Fibroblast of peridontal ligament (primary cell): ENCODE measurements around the gene IL11.

Source experiments
- DNase-seq: peaks from one replicate; pipeline ENCODE4 v3.0.0-alpha.2; 2010; ENCODE audit errors: extremely low read depth

IL11 gene

DNA sequence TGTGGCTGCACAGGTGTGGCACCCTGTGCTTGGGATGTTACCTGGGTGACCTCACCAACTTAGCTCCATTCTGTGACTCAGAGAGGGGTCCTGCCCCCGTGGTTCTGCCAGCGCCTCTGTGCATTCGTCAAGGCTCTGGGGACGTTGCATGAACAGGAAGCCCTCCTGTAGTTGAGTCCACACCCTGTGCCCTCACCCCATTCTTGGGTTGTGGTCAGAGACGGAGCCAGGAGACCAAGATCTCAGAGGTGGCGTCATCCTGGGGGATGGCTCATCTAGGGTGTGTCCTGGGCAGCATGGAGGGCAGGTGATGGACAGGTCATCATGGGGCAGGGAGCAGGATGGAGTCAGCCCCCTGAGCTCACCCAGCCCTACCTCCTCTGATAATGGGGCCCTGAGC, 18.2 kb downstream of the IL11 start:
- DNase-seq: no peak

DNA sequence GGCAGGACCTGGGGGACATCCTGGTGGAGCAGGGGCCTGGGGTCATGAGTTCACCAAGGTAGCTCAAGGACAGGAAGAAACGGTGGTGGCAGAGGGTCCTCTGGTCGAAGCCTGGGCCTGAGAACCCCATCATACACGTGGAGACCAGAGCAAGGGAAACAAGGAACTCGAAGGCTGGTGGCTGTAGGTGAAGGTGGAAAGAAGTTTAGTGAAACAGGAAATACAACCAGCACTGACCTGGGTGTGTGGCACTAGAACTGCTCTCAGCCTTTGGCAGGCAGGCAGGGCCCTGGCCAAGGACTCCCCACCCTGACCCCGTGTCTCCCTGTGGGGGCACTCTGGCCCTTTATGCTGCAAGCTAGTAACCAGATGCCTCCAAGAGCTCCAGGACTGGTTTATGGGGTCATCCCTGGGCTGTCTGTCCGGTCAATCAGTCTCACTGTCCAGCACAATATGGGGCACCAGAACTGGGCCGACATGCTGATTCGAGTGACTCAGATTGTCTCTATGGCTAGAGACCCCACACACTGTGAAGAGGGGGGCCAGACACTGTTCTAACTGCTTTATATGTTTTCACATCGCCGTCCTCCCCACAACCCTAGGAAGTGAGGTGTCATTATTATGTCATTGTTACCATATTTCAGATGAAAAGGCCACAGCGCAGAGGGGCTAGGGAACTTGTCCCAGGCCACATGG, 19.5 kb downstream of the IL11 start:
- DNase-seq: no peak

DNA sequence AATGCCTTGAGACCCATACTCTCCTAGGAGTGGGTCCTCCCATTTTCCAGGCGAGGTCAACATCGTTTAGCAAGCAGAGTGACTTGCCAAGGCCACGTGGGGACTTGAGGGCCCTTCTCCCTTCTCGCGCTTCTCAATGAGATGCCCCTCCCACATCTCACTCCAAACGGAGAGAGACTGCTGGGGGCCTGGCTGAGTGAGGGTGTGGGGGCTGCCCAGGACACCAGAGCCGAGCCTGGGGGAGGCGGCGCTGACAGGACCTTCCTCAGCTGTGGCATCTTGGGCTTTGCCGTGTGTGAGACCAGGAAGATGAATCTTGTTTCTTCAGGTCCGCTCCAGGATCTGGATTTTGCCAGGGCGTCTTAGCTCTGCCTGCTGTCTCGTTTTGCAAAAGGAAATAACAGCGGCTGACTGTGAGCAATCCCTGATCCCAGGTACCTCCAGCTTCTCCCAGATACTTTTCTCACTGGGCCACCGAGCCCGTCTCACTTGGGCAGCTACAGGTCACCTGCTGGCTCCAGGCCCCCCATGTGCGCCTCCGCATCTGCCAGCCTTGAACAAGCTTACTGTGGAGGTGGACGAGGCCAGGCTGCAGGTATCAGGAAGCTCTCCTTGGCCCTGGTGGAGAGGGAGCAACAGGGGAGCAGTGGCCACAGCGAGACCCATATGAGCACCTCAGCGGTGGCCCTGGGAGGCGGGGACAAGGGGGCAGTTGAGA, 21.8 kb downstream of the IL11 start:
- DNase-seq: no peak

DNA sequence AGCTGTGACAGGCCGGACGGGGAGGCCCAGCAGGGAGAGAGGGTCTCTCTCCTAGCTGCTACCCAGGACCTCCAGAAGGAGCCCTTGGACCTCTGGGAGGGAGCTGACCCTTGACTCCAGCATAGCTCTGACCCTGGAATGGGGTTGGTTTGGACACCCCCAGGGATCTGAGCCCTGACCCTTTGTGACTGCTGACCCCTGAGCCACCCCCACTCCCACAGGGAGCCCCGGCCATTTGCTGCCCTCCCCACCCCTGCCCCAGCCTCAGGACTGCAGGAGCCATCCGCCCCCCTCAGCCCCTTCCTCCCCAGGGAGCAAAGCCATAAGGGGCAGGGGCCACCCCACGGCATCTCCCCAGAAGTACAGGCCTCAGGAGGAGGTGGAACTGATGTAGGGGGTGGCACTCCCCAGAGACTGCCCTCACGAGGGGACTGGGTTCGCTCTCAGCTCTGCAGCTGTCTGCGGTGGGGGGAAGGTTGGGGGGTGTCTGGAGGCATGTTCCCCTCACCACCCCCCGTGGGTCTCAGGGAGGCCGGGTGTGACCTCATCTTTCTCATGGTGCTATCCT, 22.7 kb downstream of the IL11 start:
- no peak for DNase-seq

DNA sequence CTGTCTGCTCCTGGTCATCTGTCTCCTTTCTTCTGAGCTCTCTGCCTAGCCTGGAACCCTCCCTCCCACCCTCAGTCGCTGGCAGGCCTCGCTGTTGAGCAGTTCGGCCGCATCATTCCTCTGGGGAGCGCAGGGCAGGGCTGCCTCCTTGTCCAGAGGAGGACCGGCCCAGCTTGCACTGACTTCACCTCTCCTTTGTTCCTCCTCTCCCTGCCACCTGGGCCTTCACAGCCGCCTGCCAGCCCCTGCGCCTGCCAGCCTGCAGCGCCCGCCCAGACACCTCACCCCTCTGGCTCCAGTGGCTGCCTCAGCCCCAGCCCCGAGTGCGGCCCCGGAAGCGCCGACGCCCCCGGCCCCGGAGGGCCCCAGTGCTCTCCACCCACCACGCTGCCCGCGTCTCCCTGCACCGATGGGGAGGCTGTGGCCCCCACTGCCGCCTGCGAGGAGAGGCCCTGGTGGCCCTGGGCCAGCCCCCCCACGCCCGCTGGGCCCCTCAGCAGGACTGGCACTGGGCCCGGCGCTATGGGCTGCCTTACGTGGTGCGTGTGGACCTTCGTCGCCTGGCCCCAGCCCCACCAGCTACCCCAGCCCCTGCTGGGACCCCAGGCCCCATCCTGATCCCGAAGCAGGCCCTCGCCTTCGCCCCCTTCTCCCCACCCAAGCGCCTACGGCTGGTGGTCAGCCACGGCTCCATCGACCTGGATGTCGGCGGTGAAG, 23.4 kb downstream of the IL11 start:
- no peak for DNase-seq

DNA sequence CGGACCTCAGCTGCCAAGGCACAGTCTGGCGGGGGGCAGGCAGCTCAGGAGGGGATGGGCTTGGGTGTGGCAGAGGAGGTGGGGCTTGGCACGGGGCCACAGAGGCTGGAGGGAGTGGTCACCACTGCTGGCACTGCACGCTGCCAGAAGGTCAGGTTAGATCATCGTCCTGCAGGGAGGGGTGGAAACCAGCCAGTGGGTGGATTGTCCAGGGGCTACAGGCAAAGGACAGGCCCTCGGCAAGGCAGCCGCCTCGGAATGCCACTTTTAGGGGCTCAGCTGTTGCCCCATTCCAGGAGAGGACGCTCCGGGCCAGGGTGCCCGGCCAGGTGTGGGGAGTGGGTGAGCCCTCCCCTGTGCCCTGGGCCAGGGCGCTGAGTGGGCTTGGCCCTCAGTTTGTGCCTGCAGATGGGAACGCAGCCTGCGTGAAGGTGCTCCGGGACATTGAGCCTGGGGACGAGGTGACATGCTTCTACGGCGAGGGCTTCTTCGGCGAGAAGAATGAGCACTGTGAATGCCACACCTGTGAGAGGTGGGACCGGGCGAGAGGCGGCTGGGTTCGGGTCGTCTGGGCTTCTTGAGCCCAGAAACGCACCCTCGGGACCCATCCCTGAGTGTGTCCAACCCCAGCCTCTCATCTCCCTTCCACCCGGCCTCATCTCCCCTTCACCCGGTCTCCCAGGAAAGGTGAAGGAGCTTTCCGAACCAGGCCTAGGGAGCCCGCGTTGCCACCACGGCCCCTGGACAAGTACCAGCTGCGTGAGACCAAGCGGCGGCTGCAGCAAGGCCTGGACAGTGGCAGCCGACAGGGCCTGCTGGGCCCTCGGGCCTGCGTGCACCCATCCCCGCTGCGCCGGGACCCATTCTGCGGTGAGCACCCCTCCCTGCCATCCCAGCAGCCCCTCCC, 24.2 kb downstream of the IL11 start:
- DNase-seq: no peak

DNA sequence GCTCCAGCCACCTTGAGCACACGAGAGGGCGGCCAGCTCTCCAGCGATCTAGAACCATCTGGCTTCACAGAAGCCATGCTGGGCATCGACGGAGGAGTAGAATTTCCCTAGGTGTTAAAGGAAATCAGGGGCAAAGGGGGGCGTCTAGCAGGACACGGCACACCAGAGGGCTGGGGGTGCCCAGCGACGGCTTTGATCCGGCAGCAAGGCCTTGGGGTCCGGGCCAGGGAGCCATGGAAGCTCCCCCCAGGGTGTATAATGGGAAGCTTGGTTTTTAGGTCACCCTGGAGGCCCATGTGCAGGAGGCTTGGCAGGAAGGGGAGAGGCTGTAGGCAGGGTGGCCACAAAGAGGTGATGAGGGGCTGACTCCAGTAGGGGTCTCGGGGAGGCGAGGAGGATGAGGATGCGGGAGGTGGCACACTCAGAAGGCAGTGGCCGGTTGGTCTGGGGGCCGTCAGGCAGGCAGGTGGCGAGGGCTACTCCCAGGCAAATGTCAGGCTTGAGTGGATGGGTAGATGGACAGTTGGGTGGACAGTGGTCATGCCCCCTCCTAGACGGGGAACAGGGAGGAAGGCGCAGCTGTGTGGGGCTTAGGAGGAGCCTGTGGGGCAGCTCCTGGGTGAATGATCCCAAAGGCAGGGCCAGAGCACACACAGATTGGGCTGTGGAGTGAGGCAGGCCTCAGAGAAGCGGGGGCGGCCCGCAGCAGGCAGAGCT, 25.0 kb downstream of the IL11 start:
- no peak for DNase-seq

DNA sequence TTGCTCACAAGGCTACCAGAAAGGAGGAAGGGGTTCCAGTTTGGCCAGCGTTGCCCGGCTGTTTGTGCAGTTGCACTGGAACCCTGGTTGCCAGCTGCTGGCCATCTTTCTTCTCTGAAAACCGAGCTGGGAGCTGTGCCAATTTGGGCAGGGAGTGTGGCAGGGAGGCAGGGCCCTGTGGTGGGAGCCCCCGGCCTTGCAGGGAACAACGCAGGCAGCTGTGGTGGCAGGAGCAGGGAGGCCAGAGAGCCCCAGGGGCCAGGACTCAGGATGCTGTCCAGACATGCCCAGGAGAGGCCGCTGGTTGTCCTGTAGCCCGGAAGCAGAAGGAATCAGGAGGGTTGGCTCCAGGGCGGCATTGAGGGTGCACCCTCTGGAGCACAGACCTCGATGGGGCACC, 25.8 kb downstream of the IL11 start:
- no peak for DNase-seq

DNA sequence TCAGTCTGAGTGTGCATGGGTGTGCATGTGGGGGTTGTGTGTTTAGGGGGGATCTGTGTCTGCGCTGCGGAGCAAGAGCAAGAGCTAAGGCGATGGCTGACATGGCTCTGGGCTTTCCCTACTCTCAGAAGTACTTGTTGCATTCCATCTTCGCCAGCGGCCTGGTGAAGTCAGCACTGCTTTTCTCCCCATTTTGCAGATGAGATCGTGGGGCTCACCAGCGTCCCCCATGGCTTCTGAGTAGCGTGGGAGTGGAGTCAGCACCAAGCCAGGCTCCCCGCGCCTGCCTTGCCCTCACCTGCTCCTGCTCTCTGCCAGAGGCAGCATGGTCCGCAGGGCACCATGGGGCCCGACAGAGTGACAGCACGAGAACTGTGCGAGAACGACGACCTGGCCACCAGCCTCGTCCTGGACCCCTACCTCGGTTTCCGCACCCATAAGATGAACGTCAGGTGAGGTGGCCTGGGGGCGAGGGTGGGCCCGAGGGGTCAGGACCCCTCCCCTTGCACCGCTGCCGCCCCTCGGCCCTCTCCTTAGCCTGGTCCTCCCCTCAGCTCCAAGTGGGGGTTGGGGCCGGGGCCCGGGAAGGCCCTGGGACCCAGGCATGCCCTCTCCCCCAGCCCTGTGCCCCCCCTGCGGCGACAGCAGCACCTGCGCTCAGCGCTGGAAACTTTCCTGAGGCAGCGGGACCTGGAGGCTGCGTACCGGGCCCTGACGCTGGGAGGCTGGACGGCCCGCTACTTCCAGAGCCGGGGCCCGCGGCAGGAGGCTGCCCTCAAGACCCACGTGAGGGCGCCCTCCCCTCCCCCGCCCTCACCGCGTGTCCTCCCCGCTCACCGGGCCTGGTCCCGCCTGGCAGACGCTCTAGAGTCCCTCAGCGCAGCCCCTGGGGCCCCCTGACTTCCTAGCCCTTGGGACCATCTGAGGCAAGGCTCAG, 28.4 kb downstream of the IL11 start:
- no peak for DNase-seq

DNA sequence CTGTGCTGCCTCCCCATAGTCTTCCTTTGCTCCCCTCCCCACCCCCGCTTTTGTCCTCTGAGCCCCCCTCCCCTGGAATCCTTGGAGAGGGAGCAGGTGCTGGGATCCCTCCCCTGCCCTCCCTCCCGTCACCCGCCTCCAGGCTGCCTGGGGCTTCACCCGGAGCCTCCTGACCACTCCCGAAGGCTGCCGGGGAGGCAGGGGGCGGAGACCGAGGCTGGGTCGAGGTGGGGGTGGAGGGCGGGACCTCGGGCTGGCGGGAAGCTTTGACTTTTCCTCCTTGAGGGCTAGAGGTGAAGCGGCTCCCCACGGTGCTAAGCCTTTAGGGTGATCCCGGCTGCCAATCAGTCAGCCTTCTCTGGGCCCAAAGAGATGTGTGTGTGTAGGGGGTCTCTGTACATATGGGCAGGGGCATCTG, 29.1 kb downstream of the IL11 start:
- DNase-seq: peak; percentile 35

DNA sequence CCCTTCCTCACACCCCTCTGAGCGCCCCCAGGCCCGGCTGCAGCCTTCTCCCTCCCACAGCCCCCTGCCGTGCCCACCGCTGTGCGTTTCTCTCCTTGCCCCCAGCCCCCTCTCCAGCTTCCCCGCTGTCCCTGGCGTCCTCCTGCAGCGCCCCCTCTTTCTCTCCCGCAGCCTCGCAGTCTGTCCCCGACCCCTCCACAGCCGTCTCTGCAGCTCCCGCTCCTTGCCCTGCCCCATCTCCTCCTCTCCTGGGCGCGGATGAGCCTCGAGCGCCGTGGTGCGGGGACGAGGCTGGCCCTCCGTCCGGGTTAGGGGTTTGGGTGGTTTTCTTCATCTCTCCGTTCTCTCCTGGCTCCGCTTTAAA, 29.5 kb downstream of the IL11 start:
- no peak for DNase-seq

DNA sequence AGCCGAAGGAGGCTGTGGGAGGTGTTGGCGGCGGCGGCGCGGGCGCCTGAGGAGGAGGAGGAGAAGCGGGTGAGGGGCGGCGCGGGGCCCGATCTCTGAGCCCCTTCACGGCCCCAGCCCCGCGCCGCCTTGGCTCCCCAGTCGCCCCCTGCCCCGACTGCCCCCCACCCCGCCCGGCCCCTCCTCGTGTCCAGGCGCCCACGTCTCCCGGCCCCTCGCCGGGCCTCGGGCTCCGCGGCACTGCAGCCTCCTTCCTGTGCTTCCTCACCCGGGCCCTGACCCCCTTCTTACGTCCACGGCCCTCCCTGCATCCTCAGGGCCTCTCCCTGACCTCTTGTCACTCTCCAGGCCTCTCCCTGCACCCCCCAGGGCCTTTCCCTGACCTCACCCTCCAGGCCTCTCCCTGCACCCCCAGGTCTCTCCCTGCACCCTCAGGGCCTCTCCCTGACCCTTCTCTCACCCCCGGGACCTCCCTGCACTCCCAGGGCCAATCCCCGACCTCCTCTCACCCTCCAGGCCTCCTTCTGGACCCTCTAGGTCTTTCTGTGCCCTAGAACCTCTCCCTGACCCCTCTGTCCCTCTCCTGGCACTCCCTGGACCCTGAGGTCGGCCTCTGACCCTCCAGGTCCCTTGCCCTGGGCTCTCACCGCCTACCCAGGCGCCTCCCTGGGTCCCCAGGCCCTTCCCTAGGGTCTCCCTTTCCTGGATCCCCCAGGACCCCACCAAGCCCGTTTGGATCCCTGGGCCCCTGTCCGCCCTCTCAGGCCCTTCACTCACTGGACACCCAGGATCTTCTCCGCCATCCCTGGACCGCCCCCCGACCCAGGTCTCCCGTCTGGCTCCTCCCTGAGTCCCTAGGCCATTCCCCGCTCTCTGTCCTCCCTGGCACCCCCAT, 30.1 kb downstream of the IL11 start:
- no peak for DNase-seq

DNA sequence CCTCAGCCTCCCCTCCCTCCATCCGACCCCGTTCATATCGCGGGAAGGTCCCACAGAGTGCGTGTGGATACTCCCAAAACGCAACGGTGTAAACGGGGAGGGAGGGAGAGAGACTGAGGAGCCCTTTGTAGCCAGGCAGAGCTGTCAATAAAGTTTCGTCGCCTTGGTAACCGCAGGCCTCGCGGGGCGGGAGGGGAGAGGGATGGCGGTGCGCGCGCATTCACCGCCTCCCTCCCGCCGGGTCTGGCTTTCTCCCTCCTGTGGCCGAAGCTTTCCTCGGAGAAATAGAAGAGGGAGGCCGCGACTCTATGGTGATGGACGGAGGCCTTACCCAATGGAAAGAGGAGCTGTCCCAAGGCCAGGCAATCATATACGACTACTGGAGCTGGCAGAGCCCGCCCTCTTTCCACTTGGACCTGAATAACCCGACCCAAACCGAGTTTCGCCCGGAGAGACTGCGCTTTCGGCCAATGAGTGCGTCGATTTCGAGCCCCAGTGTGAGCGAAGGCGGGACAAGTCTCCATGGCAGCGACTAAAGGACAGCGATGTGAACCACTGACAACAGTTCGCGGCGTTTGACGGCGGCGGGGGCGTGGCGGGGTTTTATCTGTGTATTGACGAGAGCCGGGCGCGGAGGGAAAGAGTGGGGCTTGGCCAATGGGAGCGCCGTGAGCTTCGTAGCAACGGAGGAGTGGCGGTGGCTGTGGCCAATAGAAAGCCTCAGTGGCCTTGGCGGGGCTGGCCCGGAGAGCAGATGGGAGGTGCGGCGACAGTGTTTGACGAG, 31.0 kb downstream of the IL11 start, which contains the start of gene KMT5C:
KMT5C (plus strand) TSS at position 772 of the 784 bp plus-strand sequence. CDS start 2,061 bp downstream, outside the sequence.
- DNase-seq: peak; percentile 100

DNA sequence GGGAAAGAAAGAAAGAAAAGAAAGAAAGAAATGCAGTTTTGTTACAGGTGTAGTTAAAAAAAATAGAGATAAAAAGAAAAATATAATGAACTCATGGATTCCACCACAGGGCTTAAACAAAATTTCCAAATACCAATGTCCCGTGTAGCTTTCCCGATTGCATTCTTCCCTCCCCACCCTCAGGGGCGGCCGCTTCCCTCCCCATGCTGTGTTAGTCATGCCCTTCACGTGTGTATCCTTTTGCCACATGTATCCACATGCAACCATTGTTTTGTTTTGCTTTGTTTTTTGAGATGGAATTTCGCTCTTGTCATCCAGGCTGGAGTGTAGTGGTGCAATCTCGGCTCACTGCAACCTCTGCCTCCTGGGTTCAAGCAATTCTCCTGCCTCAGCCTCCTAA, 34.2 kb downstream of the IL11 start:
- DNase-seq: peak; percentile 27

DNA sequence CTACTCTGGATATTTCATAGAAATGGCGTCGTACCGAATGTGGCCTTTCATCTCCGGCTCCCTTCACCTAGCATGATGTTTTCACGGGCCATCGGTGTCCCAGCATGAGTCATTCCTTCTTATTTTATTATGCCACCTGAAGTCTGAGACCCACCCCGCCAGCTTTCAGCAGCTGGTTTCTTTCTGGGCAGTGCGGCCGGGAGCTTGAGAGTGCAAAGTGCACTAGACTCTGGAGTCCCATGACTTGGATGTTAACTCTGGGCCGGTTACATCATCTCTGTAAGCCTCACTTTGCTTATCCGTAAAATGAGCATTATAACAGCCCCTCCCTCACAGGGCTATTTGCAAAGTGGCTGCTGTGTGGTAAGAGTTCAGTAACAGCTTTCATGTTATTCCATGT, 36.4 kb downstream of the IL11 start:
- no peak for DNase-seq

DNA sequence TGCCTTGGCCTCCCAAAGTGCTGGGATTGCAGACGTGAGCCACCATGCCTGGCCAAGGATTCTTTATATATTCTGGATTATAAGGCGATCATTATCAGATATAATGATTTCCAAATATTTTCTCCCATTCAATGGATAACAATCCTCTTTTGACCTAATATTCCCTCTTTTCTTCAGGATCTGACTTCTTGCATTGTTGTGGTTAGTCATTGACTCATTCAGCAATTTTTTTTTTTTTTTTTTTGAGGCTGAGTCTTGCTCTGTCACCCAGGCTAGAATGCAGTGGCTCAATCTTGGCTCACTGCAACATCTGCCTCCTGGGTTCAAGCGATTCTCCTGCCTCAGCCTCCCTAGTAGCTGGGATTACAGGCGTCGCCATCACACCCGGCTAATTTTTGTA, 40.5 kb downstream of the IL11 start:
- peak; percentile 29 for DNase-seq

DNA sequence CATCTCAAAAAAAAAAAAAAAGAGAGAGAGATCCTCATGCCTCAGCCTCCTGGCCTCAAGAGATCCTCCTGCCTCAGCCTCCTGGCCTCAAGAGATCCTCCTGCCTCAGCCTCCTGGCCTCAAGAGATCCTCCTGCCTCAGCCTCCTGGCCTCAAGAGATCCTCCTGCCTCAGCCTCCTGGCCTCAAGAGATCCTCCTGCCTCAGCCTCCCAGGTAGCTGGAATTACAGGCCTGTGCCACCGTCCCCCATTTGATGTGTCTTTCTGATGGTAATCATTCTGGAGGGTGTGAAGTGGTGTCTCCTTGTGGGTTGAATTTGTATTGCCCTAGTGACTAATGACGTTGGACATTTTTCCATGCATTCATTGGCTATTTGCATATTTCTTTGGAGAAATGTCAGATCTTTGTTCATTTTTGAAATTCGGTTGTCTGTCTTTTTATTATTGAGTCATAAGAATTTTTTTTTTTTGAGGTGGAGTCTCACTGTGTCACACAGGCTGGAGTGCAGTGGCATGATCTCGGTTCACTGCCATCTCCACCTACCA, 41.4 kb downstream of the IL11 start:
- peak; percentile 34 for DNase-seq

DNA sequence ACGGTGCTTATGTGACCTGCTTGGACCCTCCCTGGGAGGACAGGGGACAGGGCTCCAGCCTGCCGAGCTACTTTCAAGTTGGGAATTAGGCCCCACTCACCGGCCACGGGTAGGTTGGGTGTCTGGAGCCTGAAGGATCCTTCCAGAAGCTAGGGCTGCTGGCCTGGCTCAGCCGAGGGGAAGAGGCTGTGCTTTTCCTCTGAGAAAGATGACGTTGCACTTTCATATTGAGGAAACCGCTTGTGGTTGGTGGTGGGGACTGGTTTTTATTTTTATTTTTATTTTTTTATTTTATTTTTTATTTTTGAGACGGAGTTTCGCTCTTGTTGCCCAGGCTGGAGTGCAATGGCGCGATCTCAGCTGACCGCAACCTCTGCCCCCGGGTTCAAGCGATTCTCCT, 45.1 kb downstream of the IL11 start, which contains the start of gene TMEM150B:
TMEM150B (minus strand) TSS at position 170 of the 400 bp plus-strand sequence. CDS start 4,305 bp downstream, outside the sequence.
- no peak for DNase-seq
